HepG2 (cell line): ENCODE results near the gene VEGFA. TPM values are rescaled to one million over a fixed set of nuclear protein-coding genes. Genes with fewer than 3 reads are reported as not detected.

Experiments
- ATRX ChIP-seq: sonication (generic); formaldehyde crosslinking; IDR thresholded peaks from 2 replicates; pipeline ENCODE4 v1.4.0; 2020; ENCODE audit warnings: missing genetic modification reagents, borderline replicate concordance
- IRF2 ChIP-seq: IDR thresholded peaks from 2 replicates; pipeline ENCODE4 v1.6.1; 2018; ENCODE audit warnings: missing genetic modification reagents, missing compliant biosample characterization
- PHF20 ChIP-seq: sonication (generic); formaldehyde crosslinking; IDR thresholded peaks from 2 replicates; pipeline ENCODE4 v1.5.0; 2020; ENCODE audit warnings: mild to moderate bottlenecking, missing genetic modification reagents
- PITX1 ChIP-seq: sonication (generic); formaldehyde crosslinking; IDR thresholded peaks from 2 replicates; pipeline ENCODE4 v1.5.1; 2020; ENCODE audit warnings: mild to moderate bottlenecking, missing genetic modification reagents
- REL ChIP-seq: sonication (generic); formaldehyde crosslinking; conservative IDR thresholded peaks from 2 replicates; pipeline ENCODE4 v1.8.0; 2022; ENCODE audit warnings: mild to moderate bottlenecking, missing genetic modification reagents, moderate library complexity
- RFX3 ChIP-seq: IDR thresholded peaks from 2 replicates; pipeline ENCODE4 v1.6.1; 2016; ENCODE audit warnings: missing biosample characterization, missing genetic modification reagents
- RXRA ChIP-seq: sonication (generic); formaldehyde crosslinking; IDR thresholded peaks from 2 replicates; pipeline ENCODE4 v1.5.1; 2020; ENCODE audit warnings: missing genetic modification reagents
- SNAI1 ChIP-seq: sonication (generic); formaldehyde crosslinking; IDR thresholded peaks from 2 replicates; pipeline ENCODE4 v1.5.0; 2020; ENCODE audit warnings: mild to moderate bottlenecking, missing genetic modification reagents, borderline replicate concordance
- SRF ChIP-seq: IDR thresholded peaks from 2 replicates; pipeline ENCODE4 v1.6.1; 2011; ENCODE audit warnings: mild to moderate bottlenecking, low read depth, low read length, moderate library complexity
- USF2 ChIP-seq, 2 experiments: sonication (generic) in 1 of 2; formaldehyde crosslinking in 1 of 2; IDR thresholded peaks; 2 replicates each; pipeline versions ENCODE4 v1.5.1 to v1.6.1; 2011 to 2020; ENCODE audit warnings: borderline replicate concordance in 1 of 2, low read depth in 1 of 2, low read length in 1 of 2, mild to moderate bottlenecking in 1 of 2, missing genetic modification reagents in 1 of 2, moderate library complexity in 1 of 2
- ZBTB33 ChIP-seq: sonication (generic); formaldehyde crosslinking; IDR thresholded peaks from 2 replicates; pipeline ENCODE4 v1.4.0; 2020; ENCODE audit warnings: missing genetic modification reagents
- ZNF609 ChIP-seq: sonication (generic); formaldehyde crosslinking; IDR thresholded peaks from 2 replicates; pipeline ENCODE4 v1.4.0; 2020; ENCODE audit warnings: mild to moderate bottlenecking, missing genetic modification reagents, borderline replicate concordance
- ZNF652 ChIP-seq: IDR thresholded peaks from 2 replicates; pipeline ENCODE4 v1.6.1; 2016; ENCODE audit warnings: low read depth, borderline replicate concordance
- ZNF777 ChIP-seq: sonication (generic); formaldehyde crosslinking; IDR thresholded peaks from 2 replicates; pipeline ENCODE4 v1.4.0; 2020; ENCODE audit warnings: missing genetic modification reagents
- polyA plus RNA-seq, 8 experiments: library from polyadenylated mRNA; depleted of rRNA in 3 of 8; stranded (reverse) in 7 of 8; unstranded in 1 of 8; fragments of >200 nt; fragmentation: Illumina TruSeq in 4 of 8; extraction: Trizol in 4 of 8; gene quantifications; 2 replicates each; pipeline versions ENCODE4 v1.2.1 to v1.2.3, GENCODE V29; 2011 to 2016; ENCODE audit warnings: low read depth in 4 of 8, missing spikeins in 1 of 8, mixed read lengths in 1 of 8; ENCODE audit not compliant: insufficient read depth in 1 of 8
- total RNA-seq, 5 experiments: library from RNA; depleted of rRNA; stranded (reverse); fragments of >200 nt; fragmentation: Illumina TruSeq; extraction: Trizol; gene quantifications; 2 replicates each; pipeline ENCODE4 v1.2.3, GENCODE V29; 2016; ENCODE audit warnings: low read depth in 1 of 5
- TF ChIP-seq, protein P1 (sequence below): IDR thresholded peaks from 2 replicates; pipeline ENCODE4 v1.6.1; 2016
- TF ChIP-seq, protein P2 (sequence below): sonication (generic); formaldehyde crosslinking; IDR thresholded peaks from 2 replicates; pipeline ENCODE4 v1.4.0; 2020; ENCODE audit warnings: missing genetic modification reagents
- TF ChIP-seq, protein P3 (sequence below): sonication (generic); formaldehyde crosslinking; conservative IDR thresholded peaks from 2 replicates; pipeline ENCODE4 v1.8.0; 2022; ENCODE audit warnings: mild to moderate bottlenecking, moderate library complexity, missing genetic modification reagents

Gene VEGFA
- total and polyA plus RNA-seq, 2 of the 13 experiments (the other 11 are each of a cell fraction or from before 2014, with no cell fraction given), result 68.1 to 629 TPM

- no peak for TF ChIP-seq ZBTB33
- no peak for TF ChIP-seq ZNF609 (CRISPR knock-in tag)
- TF ChIP-seq RXRA, result peak; percentile 69
- no peak for TF ChIP-seq SRF
- no peak for TF ChIP-seq RFX3 (CRISPR knock-in tag)
- no peak for TF ChIP-seq SNAI1 (CRISPR knock-in tag)
- TF ChIP-seq PHF20 (CRISPR knock-in tag), result 0 out of 2 replicates have a peak, but pooled peaks have one; percentile 19
- TF ChIP-seq, protein P1, sequence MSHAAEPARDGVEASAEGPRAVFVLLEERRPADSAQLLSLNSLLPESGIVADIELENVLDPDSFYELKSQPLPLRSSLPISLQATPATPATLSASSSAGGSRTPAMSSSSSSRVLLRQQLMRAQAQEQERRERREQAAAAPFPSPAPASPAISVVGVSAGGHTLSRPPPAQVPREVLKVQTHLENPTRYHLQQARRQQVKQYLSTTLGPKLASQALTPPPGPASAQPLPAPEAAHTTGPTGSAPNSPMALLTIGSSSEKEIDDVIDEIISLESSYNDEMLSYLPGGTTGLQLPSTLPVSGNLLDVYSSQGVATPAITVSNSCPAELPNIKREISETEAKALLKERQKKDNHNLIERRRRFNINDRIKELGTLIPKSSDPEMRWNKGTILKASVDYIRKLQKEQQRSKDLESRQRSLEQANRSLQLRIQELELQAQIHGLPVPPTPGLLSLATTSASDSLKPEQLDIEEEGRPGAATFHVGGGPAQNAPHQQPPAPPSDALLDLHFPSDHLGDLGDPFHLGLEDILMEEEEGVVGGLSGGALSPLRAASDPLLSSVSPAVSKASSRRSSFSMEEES (CRISPR knock-in tag), result no peak
- TF ChIP-seq USF2 (IDR thresholded peaks at IDR 0.05; ENCODE audit: low read depth, low read length), result no peak
- TF ChIP-seq USF2 (CRISPR knock-in tag; IDR thresholded peaks at IDR 0.05; ENCODE audit: borderline replicate concordance), result no peak
- no peak for TF ChIP-seq ZNF652 (CRISPR knock-in tag)
- TF ChIP-seq PITX1 (CRISPR knock-in tag), result no peak
- no peak for TF ChIP-seq ATRX (CRISPR knock-in tag)
- TF ChIP-seq, protein P2, sequence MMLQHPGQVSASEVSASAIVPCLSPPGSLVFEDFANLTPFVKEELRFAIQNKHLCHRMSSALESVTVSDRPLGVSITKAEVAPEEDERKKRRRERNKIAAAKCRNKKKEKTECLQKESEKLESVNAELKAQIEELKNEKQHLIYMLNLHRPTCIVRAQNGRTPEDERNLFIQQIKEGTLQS, result no peak
- 0 out of 2 replicates have a peak, but pooled peaks have one; percentile 22 for TF ChIP-seq IRF2 (CRISPR knock-in tag)
- TF ChIP-seq, protein P3, sequence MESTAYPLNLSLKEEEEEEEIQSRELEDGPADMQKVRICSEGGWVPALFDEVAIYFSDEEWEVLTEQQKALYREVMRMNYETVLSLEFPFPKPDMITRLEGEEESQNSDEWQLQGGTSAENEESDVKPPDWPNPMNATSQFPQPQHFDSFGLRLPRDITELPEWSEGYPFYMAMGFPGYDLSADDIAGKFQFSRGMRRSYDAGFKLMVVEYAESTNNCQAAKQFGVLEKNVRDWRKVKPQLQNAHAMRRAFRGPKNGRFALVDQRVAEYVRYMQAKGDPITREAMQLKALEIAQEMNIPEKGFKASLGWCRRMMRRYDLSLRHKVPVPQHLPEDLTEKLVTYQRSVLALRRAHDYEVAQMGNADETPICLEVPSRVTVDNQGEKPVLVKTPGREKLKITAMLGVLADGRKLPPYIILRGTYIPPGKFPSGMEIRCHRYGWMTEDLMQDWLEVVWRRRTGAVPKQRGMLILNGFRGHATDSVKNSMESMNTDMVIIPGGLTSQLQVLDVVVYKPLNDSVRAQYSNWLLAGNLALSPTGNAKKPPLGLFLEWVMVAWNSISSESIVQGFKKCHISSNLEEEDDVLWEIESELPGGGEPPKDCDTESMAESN (CRISPR knock-in tag), result no peak
- TF ChIP-seq REL, result no peak
- no peak for TF ChIP-seq ZNF777 (CRISPR knock-in tag)
These were observed 11.4 kb upstream of the VEGFA start (continued) for GRCh38 chr6:43758617-43759050.
